PC-9 (cell line): ENCODE measurements around the gene SHISA9. TPM values are rescaled to one million over a fixed set of nuclear protein-coding genes. Genes with fewer than 3 reads are reported as not detected.

Experiments used
- BruUV-seq: library from RNA; stranded (reverse); fragments of 400-500 nt; replicated peaks from 2 replicates; lab custom pipeline; 2021; lab: Mats Ljungman, UMichigan
- CTCF ChIA-PET: fragments of 300-600 bp; sonication (Branson Sonifier 250); formaldehyde crosslinking; loops from one replicate; lab custom pipeline; 2022; ENCODE audit warnings: antibody characterized with exemption; lab: Charles Lee
- POLR2A ChIA-PET: fragments of 300-600 bp; sonication (Branson Sonifier 250); formaldehyde crosslinking; loops from one replicate; lab custom pipeline; 2022; ENCODE audit warnings: antibody characterized with exemption; ENCODE audit not compliant: unreplicated experiment; lab: Charles Lee
- DNase-seq, 2 experiments: peaks; one replicate each; pipeline versions ENCODE4 v3.0.0 to v3.0.0-alpha.2; 2015 to 2022; ENCODE audit warnings: mixed read lengths in 1 of 2
- H2AFZ ChIP-seq: fragments of 200-600 bp; sonication (generic); 2 replicates; pipeline ENCODE4 v1.8.1; 2017; ENCODE audit warnings: antibody characterized with exemption
- H3F3A ChIP-seq: fragments of 200-600 bp; sonication (generic); 2 replicates; pipeline ENCODE4 v1.8.1; 2017; ENCODE audit warnings: antibody characterized with exemption, mild to moderate bottlenecking, low read depth; ENCODE audit not compliant: insufficient read depth
- H3K27ac ChIP-seq: fragments of 200-600 bp; sonication (generic); 2 replicates; pipeline ENCODE4 v1.6.1; 2016; ENCODE audit warnings: mixed run types
- H3K27me3 ChIP-seq: fragments of 200-600 bp; sonication (generic); 2 replicates; pipeline ENCODE4 v1.6.1; 2016; ENCODE audit warnings: low read depth, mixed run types; ENCODE audit not compliant: insufficient read depth
- H3K36me3 ChIP-seq: fragments of 200-600 bp; sonication (generic); 2 replicates; pipeline ENCODE4 v1.6.1; 2016; ENCODE audit warnings: low read depth, mixed run types
- H3K4me1 ChIP-seq: fragments of 200-600 bp; sonication (generic); replicated peaks from 2 replicates; pipeline ENCODE4 v1.6.1; 2016; ENCODE audit warnings: mixed run types; ENCODE audit not compliant: insufficient read depth
- H3K4me2 ChIP-seq: fragments of 200-600 bp; sonication (generic); 2 replicates; pipeline ENCODE4 v1.6.1; 2017; ENCODE audit warnings: mixed run types
- H3K4me3 ChIP-seq: fragments of 200-600 bp; sonication (generic); 2 replicates; pipeline ENCODE4 v1.6.1; 2016; ENCODE audit warnings: mixed run types
- H3K79me2 ChIP-seq: fragments of 200-600 bp; sonication (generic); 2 replicates; pipeline ENCODE4 v1.6.1; 2017; ENCODE audit warnings: low read depth, mixed run types
- H3K9me2 ChIP-seq: fragments of 200-600 bp; sonication (generic); 2 replicates; pipeline ENCODE4 v1.8.1; 2017; ENCODE audit warnings: mild to moderate bottlenecking; ENCODE audit not compliant: insufficient read depth
- H3K9me3 ChIP-seq: fragments of 200-600 bp; sonication (generic); 2 replicates; pipeline ENCODE4 v1.8.1; 2016; ENCODE audit warnings: low read depth; ENCODE audit not compliant: insufficient read depth
- H4K20me1 ChIP-seq: fragments of 200-600 bp; sonication (generic); 2 replicates; pipeline ENCODE4 v1.8.1; 2017; ENCODE audit not compliant: insufficient read depth
- CTCF ChIP-seq: fragments of 200-600 bp; sonication (generic); conservative IDR thresholded peaks from 2 replicates; pipeline ENCODE4 v1.6.1; 2017; ENCODE audit warnings: mixed run types, antibody characterized with exemption, mild to moderate bottlenecking, moderate library complexity
- EZH2 ChIP-seq: fragments of 200-600 bp; sonication (generic); IDR thresholded peaks from 2 replicates; pipeline ENCODE4 v1.8.0; 2017; ENCODE audit warnings: antibody characterized with exemption, low read depth
- intact Hi-C: fragments of 100-400 bp; cut with micrococcal nuclease; formaldehyde crosslinking; loops from one replicate; pipeline ENCODE4 v1.10.0; 2022; ENCODE audit not compliant: unreplicated experiment
- total RNA-seq: library from RNA; stranded (reverse); gene quantifications from 2 replicates; pipeline ENCODE4 v1.2.3, GENCODE V29; 2021

The SHISA9 gene
- total RNA-seq, 1 experiment from 2014 or later = 80.5 TPM

- TF ChIP-seq CTCF = no peak
- TF ChIP-seq EZH2 = no peak
- no peak overlapping the region for H2AFZ ChIP-seq
- ChIA-PET CTCF (no interaction called here), POLR2A (no interaction called here)
- H3K4me3 ChIP-seq = no peak overlapping the region
- no peaks in the 10 kb centered on the region for H3K36me3 ChIP-seq
- peaks cover 21% of the 10 kb centered on the region for H3K4me1 ChIP-seq
- no peaks in the 10 kb centered on the region for H3K9me2 ChIP-seq
- no peaks in the 10 kb centered on the region for H3K79me2 ChIP-seq
- H3K9me3 ChIP-seq = peaks cover 2% of the 10 kb centered on the region; the same call in 1 of the 2 replicates
- H3K27ac ChIP-seq = no peak overlapping the region
- peaks cover 4% of the 10 kb centered on the region; the same call in 1 of the 2 replicates for H3F3A ChIP-seq
- H3K27me3 ChIP-seq = no peaks in the 10 kb centered on the region
- intact Hi-C loops = no loop called here
- no TSS peak for BruUV-seq
- no peaks in the 10 kb centered on the region for H4K20me1 ChIP-seq
- DNase-seq = no peak
- H3K4me2 ChIP-seq = no peak overlapping the region
Measured at GRCh38 chr16:12862327-12862726, 39.1 kb upstream of the SHISA9 start.

DNA sequence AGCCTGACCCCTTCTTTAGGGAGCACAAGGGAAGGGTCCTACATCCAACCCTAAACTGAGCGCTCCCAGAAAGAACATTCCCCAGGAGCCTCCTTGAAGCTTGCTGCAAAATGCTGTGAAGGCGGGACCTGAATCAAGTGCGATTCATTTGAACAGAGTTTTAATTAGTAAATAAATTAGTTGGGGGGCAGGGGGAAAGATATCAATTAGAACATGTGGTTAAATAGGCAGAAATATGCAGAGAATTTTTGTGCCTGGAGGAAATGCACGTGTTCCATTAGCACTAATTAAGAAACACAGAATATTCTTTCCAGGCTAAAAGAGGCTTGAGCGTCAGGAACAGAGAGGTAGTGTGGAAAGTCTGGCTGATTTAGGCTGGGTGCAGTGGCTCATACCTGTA lies 38.5 kb upstream of the SHISA9 start:
- no peaks in the 10 kb centered on the region for H3K79me2 ChIP-seq
- no peak overlapping the region for H2AFZ ChIP-seq
- POLR2A ChIA-PET = no interaction called here
- peaks cover 27% of the 10 kb centered on the region for H3K4me1 ChIP-seq
- peaks cover 4% of the 10 kb centered on the region; the same call in 1 of the 2 replicates for H3F3A ChIP-seq
- no peak overlapping the region for H3K4me3 ChIP-seq
- no peak overlapping the region for H3K27ac ChIP-seq
- no TSS peak for BruUV-seq
- H3K9me3 ChIP-seq = no peaks in the 10 kb centered on the region
- H4K20me1 ChIP-seq = no peaks in the 10 kb centered on the region
- no peak for DNase-seq
- intact Hi-C loops = no loop called here
- no peaks in the 10 kb centered on the region for H3K9me2 ChIP-seq
- H3K27me3 ChIP-seq = no peaks in the 10 kb centered on the region
- TF ChIP-seq CTCF = no peak
- no peak for TF ChIP-seq EZH2
- no peak overlapping the region for H3K4me2 ChIP-seq
- CTCF ChIA-PET = no interaction called here
- no peaks in the 10 kb centered on the region for H3K36me3 ChIP-seq

DNA sequence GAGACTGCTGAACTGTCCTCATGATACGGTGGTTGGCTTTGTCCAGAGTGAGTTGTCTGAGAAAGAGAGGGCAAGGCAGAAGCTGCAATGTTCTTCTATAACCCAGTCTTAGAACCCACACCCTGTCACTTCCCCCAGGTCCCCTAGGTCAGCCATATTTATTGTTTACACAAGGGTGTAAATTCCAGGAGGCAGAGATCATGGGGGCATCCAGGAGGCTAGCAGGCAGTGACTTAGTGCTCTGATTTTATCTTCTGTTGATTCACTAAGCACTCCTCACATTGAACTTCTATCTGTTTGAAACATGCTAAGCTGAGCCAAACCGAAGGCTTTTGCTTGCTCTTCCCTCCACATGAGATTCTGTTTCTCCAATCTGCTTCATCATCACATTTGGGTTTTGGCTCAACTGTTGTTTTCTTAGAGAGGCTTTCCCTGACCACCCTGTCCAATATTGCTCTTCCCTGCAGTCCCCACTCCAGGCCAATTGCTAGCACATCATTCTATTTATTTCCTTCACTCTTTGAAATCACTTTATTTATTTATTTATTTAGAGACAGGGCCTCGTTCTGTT lies 34.3 kb upstream of the SHISA9 start:
- TF ChIP-seq EZH2 = no peak
- ChIA-PET CTCF (no interaction called here), POLR2A (interaction anchor here (0.7 kb wide), 1 partner anchor 32 kb away, joined by 5 read pairs; no protein-coding TSS in a partner anchor)
- Histone ChIP-seq H3K27ac (no peak overlapping the region), H3K4me3 (no peak overlapping the region), H3K9me2 (no peaks in the 10 kb centered on the region), H4K20me1 (no peaks in the 10 kb centered on the region), H3K9me3 (peaks cover 8% of the 10 kb centered on the region; the same call in 1 of the 2 replicates), H3K79me2 (no peaks in the 10 kb centered on the region), H3K4me1 (peaks cover 47% of the 10 kb centered on the region), H3K4me2 (peak overlapping the region; percentile 13; the same call in 1 of the 2 replicates), H3F3A (peaks cover 18% of the 10 kb centered on the region), H3K36me3 (no peaks in the 10 kb centered on the region), H3K27me3 (no peaks in the 10 kb centered on the region), H2AFZ (peak overlapping the region; percentile 59; the same call in 1 of the 2 replicates)
- peak in 1 of 2 experiments; percentile 60 for DNase-seq
- no TSS peak for BruUV-seq
- intact Hi-C loops = no loop called here
